ENCODE measurements around the gene MEGF6. TPM values are rescaled to one million over a fixed set of nuclear protein-coding genes. Genes with fewer than 3 reads are reported as not detected.

Gene MEGF6
- polyA plus RNA-seq, 1 donor (not counting 4 experiments of a cell fraction or from before 2014, with no cell fraction given) = 0.24 TPM

DNA sequence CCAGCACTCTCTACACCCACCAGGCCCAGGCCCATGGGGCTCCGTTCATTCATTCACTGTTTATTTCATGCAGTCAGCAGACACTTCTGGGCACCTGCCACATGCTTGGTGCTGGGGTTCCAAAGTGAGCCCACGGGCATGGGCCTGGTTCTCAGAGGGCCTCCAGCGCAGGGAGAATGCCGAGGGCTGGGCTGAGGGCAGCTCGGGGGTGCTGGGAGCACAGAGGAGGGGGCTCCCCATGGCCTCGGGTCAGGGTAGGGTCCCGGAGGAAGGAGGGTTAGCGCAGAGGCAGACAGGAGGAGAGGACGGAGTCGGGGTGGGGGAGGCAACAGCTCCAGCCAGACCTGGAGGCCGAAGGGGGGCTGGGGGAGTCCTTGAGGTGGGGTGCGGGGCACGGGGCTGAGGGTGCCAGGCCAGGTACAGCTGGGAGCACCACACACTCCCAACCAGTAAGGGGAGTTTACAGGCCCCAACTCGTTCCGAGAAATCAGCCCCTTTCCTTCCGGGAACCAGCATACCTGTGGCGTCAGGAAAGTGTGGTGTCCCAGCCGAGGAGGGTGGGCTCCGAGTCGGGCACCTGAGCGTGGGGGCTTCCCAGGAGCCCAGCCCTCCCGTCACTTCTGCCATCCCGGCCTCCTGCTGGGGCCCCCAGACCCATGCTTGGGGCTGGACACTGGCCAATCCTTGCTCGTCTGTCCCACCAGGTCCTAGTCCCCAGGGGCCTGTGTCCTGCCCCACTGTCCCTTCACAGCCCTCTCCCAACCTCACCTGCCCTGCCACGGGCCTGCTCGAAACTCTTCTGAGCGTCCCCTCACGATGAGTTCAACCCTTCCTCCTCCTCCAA lies 146.0 kb downstream of the MEGF6 start:
- TF ChIP-seq, protein P1, sequence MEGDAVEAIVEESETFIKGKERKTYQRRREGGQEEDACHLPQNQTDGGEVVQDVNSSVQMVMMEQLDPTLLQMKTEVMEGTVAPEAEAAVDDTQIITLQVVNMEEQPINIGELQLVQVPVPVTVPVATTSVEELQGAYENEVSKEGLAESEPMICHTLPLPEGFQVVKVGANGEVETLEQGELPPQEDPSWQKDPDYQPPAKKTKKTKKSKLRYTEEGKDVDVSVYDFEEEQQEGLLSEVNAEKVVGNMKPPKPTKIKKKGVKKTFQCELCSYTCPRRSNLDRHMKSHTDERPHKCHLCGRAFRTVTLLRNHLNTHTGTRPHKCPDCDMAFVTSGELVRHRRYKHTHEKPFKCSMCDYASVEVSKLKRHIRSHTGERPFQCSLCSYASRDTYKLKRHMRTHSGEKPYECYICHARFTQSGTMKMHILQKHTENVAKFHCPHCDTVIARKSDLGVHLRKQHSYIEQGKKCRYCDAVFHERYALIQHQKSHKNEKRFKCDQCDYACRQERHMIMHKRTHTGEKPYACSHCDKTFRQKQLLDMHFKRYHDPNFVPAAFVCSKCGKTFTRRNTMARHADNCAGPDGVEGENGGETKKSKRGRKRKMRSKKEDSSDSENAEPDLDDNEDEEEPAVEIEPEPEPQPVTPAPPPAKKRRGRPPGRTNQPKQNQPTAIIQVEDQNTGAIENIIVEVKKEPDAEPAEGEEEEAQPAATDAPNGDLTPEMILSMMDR (optimal IDR thresholded peaks at IDR 0.05 in 1 of 3, IDR thresholded peaks at IDR 0.05 in 1 of 3, conservative IDR thresholded peaks at IDR 0.05 in 1 of 3; ENCODE audit: extremely low read depth in 1 of 3, insufficient read depth in 2 of 3, low read length in 3 of 3) = no peak
- no peak for TF ChIP-seq EZH2 (IDR thresholded peaks at IDR 0.05; ENCODE audit: low read length)
- H3K36me3 ChIP-seq (ENCODE audit: control insufficient read depth in 2 of 2, extremely low read depth in 1 of 2, insufficient read depth in 2 of 2, low read length in 2 of 2) = no peaks in the 10 kb centered on the region
- no peaks in the 10 kb centered on the region for H3K27me3 ChIP-seq (ENCODE audit: control insufficient read depth, extremely low read depth, insufficient read depth, low read length)
- H3K9me1 ChIP-seq (ENCODE audit: control insufficient read depth, extremely low read depth, insufficient read depth, low read length) = peaks cover 2% of the 10 kb centered on the region
- peak overlapping the region; percentile 40 for H3K27ac ChIP-seq (ENCODE audit: control insufficient read depth, insufficient read depth, low read length)
- DNase-seq (ENCODE audit: low read depth, low spot score) (no peak), FAIRE-seq (no peak)
- H3K4me2 ChIP-seq (ENCODE audit: control insufficient read depth, extremely low read depth, insufficient read depth, low read depth, low read length) = peak overlapping the region; percentile 41
- H3K9ac ChIP-seq (ENCODE audit: control insufficient read depth, extremely low read depth, insufficient read depth, low read length) = peak overlapping the region; percentile 28
- H3K9me3 ChIP-seq (ENCODE audit: control insufficient read depth, low read depth, low read length) = no peaks in the 10 kb centered on the region
- H3K4me1 ChIP-seq (ENCODE audit: control insufficient read depth, extremely low read depth, insufficient read depth, low read length) = peaks cover 59% of the 10 kb centered on the region
- no peak overlapping the region for H2AFZ ChIP-seq (ENCODE audit: control insufficient read depth, low read length)
- dilution Hi-C loops (cut with MboI; ENCODE audit: extremely low pct_ligation_motif_present, low sequenced_read_pairs) = no loop called here
- no peak overlapping the region for H3K4me3 ChIP-seq (ENCODE audit: control insufficient read depth in 2 of 3, extremely low read depth in 1 of 3, insufficient read depth in 2 of 3, low read depth in 1 of 3, low read length in 3 of 3)
- H3K79me2 ChIP-seq (ENCODE audit: control insufficient read depth, insufficient read depth, low read length) = no peaks in the 10 kb centered on the region
- H4K20me1 ChIP-seq (ENCODE audit: control insufficient read depth, extremely low read depth, insufficient read depth, low read length) = no peaks in the 10 kb centered on the region

DNA sequence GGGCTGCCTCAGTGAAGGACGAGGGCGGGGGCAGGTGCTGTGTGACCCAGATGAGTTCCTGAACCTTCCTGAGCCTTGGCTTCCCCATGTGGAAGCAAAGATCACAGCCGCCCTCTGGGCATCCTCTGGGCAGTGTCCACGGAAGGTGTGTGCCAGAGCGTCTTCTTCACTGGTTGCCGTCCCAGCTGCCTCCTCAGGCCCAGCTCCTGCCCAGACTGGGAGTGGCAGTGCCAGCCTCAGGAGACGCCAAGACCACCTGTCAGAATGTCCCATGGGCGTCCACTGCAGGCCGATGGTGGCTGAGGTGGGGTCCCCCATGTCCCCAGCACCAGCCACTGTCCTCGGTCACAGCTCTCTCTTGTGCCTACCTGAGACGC lies 146.7 kb downstream of the MEGF6 start:
- peak overlapping the region; percentile 27 for H3K4me2 ChIP-seq (ENCODE audit: control insufficient read depth, extremely low read depth, insufficient read depth, low read depth, low read length)
- DNase-seq (ENCODE audit: low read depth, low spot score) (no peak), FAIRE-seq (no peak)
- H3K79me2 ChIP-seq (ENCODE audit: control insufficient read depth, insufficient read depth, low read length) = no peaks in the 10 kb centered on the region
- no peaks in the 10 kb centered on the region for H3K9me3 ChIP-seq (ENCODE audit: control insufficient read depth, low read depth, low read length)
- H3K36me3 ChIP-seq (ENCODE audit: control insufficient read depth in 2 of 2, extremely low read depth in 1 of 2, insufficient read depth in 2 of 2, low read length in 2 of 2) = no peaks in the 10 kb centered on the region
- H4K20me1 ChIP-seq (ENCODE audit: control insufficient read depth, extremely low read depth, insufficient read depth, low read length) = no peaks in the 10 kb centered on the region
- H3K4me3 ChIP-seq (ENCODE audit: control insufficient read depth in 2 of 3, extremely low read depth in 1 of 3, insufficient read depth in 2 of 3, low read depth in 1 of 3, low read length in 3 of 3) = no peak overlapping the region
- peaks cover 64% of the 10 kb centered on the region for H3K4me1 ChIP-seq (ENCODE audit: control insufficient read depth, extremely low read depth, insufficient read depth, low read length)
- no peaks in the 10 kb centered on the region for H3K27me3 ChIP-seq (ENCODE audit: control insufficient read depth, extremely low read depth, insufficient read depth, low read length)
- peaks cover 2% of the 10 kb centered on the region for H3K9me1 ChIP-seq (ENCODE audit: control insufficient read depth, extremely low read depth, insufficient read depth, low read length)
- H2AFZ ChIP-seq (ENCODE audit: control insufficient read depth, low read length) = no peak overlapping the region
- TF ChIP-seq, protein P1 (optimal IDR thresholded peaks at IDR 0.05 in 1 of 3, IDR thresholded peaks at IDR 0.05 in 1 of 3, conservative IDR thresholded peaks at IDR 0.05 in 1 of 3; ENCODE audit: extremely low read depth in 1 of 3, insufficient read depth in 2 of 3, low read length in 3 of 3) = no peak
- TF ChIP-seq EZH2 (IDR thresholded peaks at IDR 0.05; ENCODE audit: low read length) = no peak
- no peak overlapping the region for H3K9ac ChIP-seq (ENCODE audit: control insufficient read depth, extremely low read depth, insufficient read depth, low read length)
- dilution Hi-C loops (cut with MboI; ENCODE audit: extremely low pct_ligation_motif_present, low sequenced_read_pairs) = no loop called here
- H3K27ac ChIP-seq (ENCODE audit: control insufficient read depth, insufficient read depth, low read length) = no peak overlapping the region
